Central memory CD4-positive, alpha-beta T cell (primary cell): Measurements from ENCODE around the gene SLC51A.
"Not testable (repeated sequence)": the region's sequence is repeated elsewhere in the genome, so short reads cannot be mapped to it uniquely, and the experiment has no call there.

ENCODE experiments used
- DNase-seq: peaks from one replicate; pipeline ENCODE4 v3.0.0; 2022

The SLC51A gene

GRCh38 chr3:196193736-196194541 lies 22.4 kb upstream of the SLC51A start:
- no peak for DNase-seq

GRCh38 chr3:196194542-196194915 lies 21.8 kb upstream of the SLC51A start:
- DNase-seq = no peak

GRCh38 chr3:196195664-196196265 lies 20.6 kb upstream of the SLC51A start:
- DNase-seq = no peak

GRCh38 chr3:196197524-196197923 lies 18.8 kb upstream of the SLC51A start:
- no peak for DNase-seq

- DNase-seq = no peak
These were observed 18.2 kb upstream of the SLC51A start for GRCh38 chr3:196198081-196198675.

GRCh38 chr3:196198771-196199753 lies 17.3 kb upstream of the SLC51A start:
- no peak for DNase-seq

- DNase-seq = no peak
These were observed 13.8 kb upstream of the SLC51A start for GRCh38 chr3:196202516-196202970.

GRCh38 chr3:196203846-196204245 lies 12.5 kb upstream of the SLC51A start:
- no peak for DNase-seq

- not testable (repeated sequence) for DNase-seq
These were observed 10.7 kb upstream of the SLC51A start for GRCh38 chr3:196205442-196206205.

GRCh38 chr3:196207159-196207832 lies 9.0 kb upstream of the SLC51A start:
- DNase-seq = no peak

- DNase-seq = peak; percentile 60
These were observed 8.3 kb upstream of the SLC51A start for GRCh38 chr3:196207833-196208607.

GRCh38 chr3:196208942-196209695 lies 7.2 kb upstream of the SLC51A start:
- DNase-seq = no peak

- DNase-seq = not testable (repeated sequence)
These were observed 6.2 kb upstream of the SLC51A start for GRCh38 chr3:196209944-196210672.

- no peak for DNase-seq
These were observed 5.4 kb upstream of the SLC51A start, which contains the start of gene ZDHHC19 for GRCh38 chr3:196210673-196211556. Gene ZDHHC19, minus strand, starts transcription at chr3:196211400. Its CDS starts 85 bp downstream, at chr3:196211315.

GRCh38 chr3:196214783-196215441 lies 1.4 kb upstream of the SLC51A start:
- DNase-seq = no peak

- DNase-seq = no peak
These were observed 777 bp upstream of the SLC51A start for GRCh38 chr3:196215493-196216020.

GRCh38 chr3:196216681-196217211 lies 412 bp downstream of the SLC51A start:
- no peak for DNase-seq
